Ishikawa (cell line): ENCODE data around the gene ESPL1.
A peak's percentile ranks its signal among the peaks of the same experiment; 100 is the strongest.

Source experiments
- CEBPB ChIP-seq: IDR thresholded peaks from 2 replicates; pipeline ENCODE4 v1.6.1; 2012
- CREB1 ChIP-seq: IDR thresholded peaks from 2 replicates; pipeline ENCODE4 v1.6.1; 2012; ENCODE audit warnings: low read depth
- EGR1 ChIP-seq: IDR thresholded peaks from 2 replicates; pipeline ENCODE4 v1.6.1; 2012
- EP300 ChIP-seq: IDR thresholded peaks from 2 replicates; pipeline ENCODE4 v1.6.1; 2012; ENCODE audit warnings: borderline replicate concordance
- FOXM1 ChIP-seq: IDR thresholded peaks from 2 replicates; pipeline ENCODE4 v1.6.1; 2012; ENCODE audit warnings: low read depth, borderline replicate concordance
- MAX ChIP-seq: IDR thresholded peaks from 2 replicates; pipeline ENCODE4 v1.6.1; 2012
- NFIC ChIP-seq: IDR thresholded peaks from 2 replicates; pipeline ENCODE4 v1.6.1; 2012
- RAD21 ChIP-seq: IDR thresholded peaks from 2 replicates; pipeline ENCODE4 v1.6.1; 2012; ENCODE audit warnings: low read depth
- REST ChIP-seq: IDR thresholded peaks from 2 replicates; pipeline ENCODE4 v1.6.1; 2012; ENCODE audit warnings: low read depth, mild to moderate bottlenecking
- TAF1 ChIP-seq: IDR thresholded peaks from 2 replicates; pipeline ENCODE4 v1.6.1; 2012; ENCODE audit warnings: low read depth, mild to moderate bottlenecking
- TCF12 ChIP-seq: IDR thresholded peaks from 2 replicates; pipeline ENCODE4 v1.6.1; 2012; ENCODE audit warnings: low read depth
- TEAD4 ChIP-seq: IDR thresholded peaks from 2 replicates; pipeline ENCODE4 v1.6.1; 2012
- USF1 ChIP-seq: IDR thresholded peaks from 2 replicates; pipeline ENCODE4 v1.6.1; 2012
- YY1 ChIP-seq: IDR thresholded peaks from 2 replicates; pipeline ENCODE4 v1.6.1; 2012; ENCODE audit warnings: low read depth
- ZBTB7A ChIP-seq: IDR thresholded peaks from 2 replicates; pipeline ENCODE4 v1.6.1; 2012; ENCODE audit warnings: low read depth

The ESPL1 gene

GRCh38 chr12:53298164-53298563, 30.1 kb downstream of the ESPL1 start:
- TF ChIP-seq RAD21 (no peak), USF1 (no peak), ZBTB7A (no peak), TEAD4 (no peak), CEBPB (peak; percentile 43; the same call in 1 of the 2 replicates), NFIC (no peak)

GRCh38 chr12:53299101-53299453, 31.0 kb downstream of the ESPL1 start:
- TF ChIP-seq CREB1 (no peak), RAD21 (no peak), YY1 (no peak), CEBPB (no peak), MAX (no peak), TEAD4 (no peak), FOXM1 (no peak), EGR1 (no peak), TCF12 (no peak), REST (no peak), TAF1 (no peak), EP300 (no peak), USF1 (no peak), ZBTB7A (no peak), NFIC (no peak)

GRCh38 chr12:53299454-53300180, 31.5 kb downstream of the ESPL1 start, which contains the start of gene MYG1:
MYG1 (plus strand) TSS chr12:53299695; CDS start chr12:53299738, 43 bp downstream.
- TF ChIP-seq RAD21, result no peak
- TF ChIP-seq FOXM1, result no peak
- TF ChIP-seq CEBPB, result no peak
- peak; percentile 67 for TF ChIP-seq NFIC
- peak; percentile 83 for TF ChIP-seq YY1
- TF ChIP-seq TAF1, result peak; percentile 84
- 0 out of 2 replicates have a peak, but pooled peaks have one; percentile 19 for TF ChIP-seq USF1
- no peak for TF ChIP-seq REST
- TF ChIP-seq CREB1, result no peak
- TF ChIP-seq EP300, result peak; percentile 48; the same call in 1 of the 2 replicates
- TF ChIP-seq TCF12, result peak; percentile 80
- peak; percentile 27; the same call in 1 of the 2 replicates for TF ChIP-seq TEAD4
- TF ChIP-seq MAX, result peak; percentile 89
- TF ChIP-seq EGR1, result no peak
- no peak for TF ChIP-seq ZBTB7A

- TF ChIP-seq EP300 (no peak), MAX (no peak), TEAD4 (no peak), TAF1 (no peak), YY1 (no peak), NFIC (no peak), CREB1 (no peak), REST (no peak), FOXM1 (no peak), CEBPB (no peak), TCF12 (no peak), USF1 (no peak), EGR1 (no peak), RAD21 (no peak), ZBTB7A (no peak)
These were observed 32.1 kb downstream of the ESPL1 start for GRCh38 chr12:53300187-53300586.
